Motor neuron (in vitro differentiated cells): ENCODE results near the gene EPHA2. TPM values are rescaled to one million over a fixed set of nuclear protein-coding genes. Genes with fewer than 3 reads are reported as not detected.

ENCODE experiments used
- ATAC-seq, 8 experiments: fragments of 200-7000 bp; cut with Tn5 transposase; replicated peaks in 6 of 8; 2 replicates each; pipeline ENCODE4 v1.8.0; 2021; ENCODE audit warnings: mild to moderate bottlenecking in 8 of 8, moderate library complexity in 8 of 8
- H3K27ac ChIP-seq, 2 donors: fragments of 250-450 bp; sonication (Bioruptor Pico); 2 replicates each; pipeline ENCODE4 v1.9.0; 2021; ENCODE audit warnings: antibody characterized with exemption in 2 of 2, mild to moderate bottlenecking in 2 of 2, moderate library complexity in 1 of 2
- H3K4me1 ChIP-seq, 2 donors: fragments of 250-450 bp; sonication (Bioruptor Pico); replicated peaks in 1 of 2; 2 replicates each; pipeline ENCODE4 v1.6.1; 2021; ENCODE audit warnings: antibody characterized with exemption in 2 of 2, mild to moderate bottlenecking in 2 of 2, moderate library complexity in 1 of 2
- H3K4me3 ChIP-seq, 5 donors: fragments of 250-450 bp; sonication (Bioruptor Pico); 2 replicates each; pipeline ENCODE4 v1.9.0; 2021; ENCODE audit warnings: antibody characterized with exemption in 5 of 5, mild to moderate bottlenecking in 5 of 5, moderate library complexity in 4 of 5
- WGBS, 10 experiments: fragments of 450-650 bp; shearing (Covaris generic); methylation state at CpG; one replicate each; pipeline ENCODE4 v1.0.0; 2022; 5-methylcytosine and 5-hydroxymethylcytosine counted together
- in situ Hi-C, 9 experiments: fragments of 400-800 bp; cut with MboI; loops; one replicate each; pipeline ENCODE4 v1.15.0; 2021; ENCODE audit warnings: low sequenced_read_pairs in 9 of 9, low pct_unique_long_range_greater_than_20kb in 2 of 9; ENCODE audit not compliant: unreplicated experiment in 9 of 9
- total RNA-seq, 8 experiments: library from RNA; unstranded; fragments of 300-600 nt; gene quantifications; 2 replicates each; pipeline versions ENCODE4 v1.2.3 to v1.2.4, GENCODE V29; 2022

The EPHA2 gene
- total RNA-seq, 8 experiments from 2014 or later = 4.2 to 15.1 (median 7.3) TPM

DNA sequence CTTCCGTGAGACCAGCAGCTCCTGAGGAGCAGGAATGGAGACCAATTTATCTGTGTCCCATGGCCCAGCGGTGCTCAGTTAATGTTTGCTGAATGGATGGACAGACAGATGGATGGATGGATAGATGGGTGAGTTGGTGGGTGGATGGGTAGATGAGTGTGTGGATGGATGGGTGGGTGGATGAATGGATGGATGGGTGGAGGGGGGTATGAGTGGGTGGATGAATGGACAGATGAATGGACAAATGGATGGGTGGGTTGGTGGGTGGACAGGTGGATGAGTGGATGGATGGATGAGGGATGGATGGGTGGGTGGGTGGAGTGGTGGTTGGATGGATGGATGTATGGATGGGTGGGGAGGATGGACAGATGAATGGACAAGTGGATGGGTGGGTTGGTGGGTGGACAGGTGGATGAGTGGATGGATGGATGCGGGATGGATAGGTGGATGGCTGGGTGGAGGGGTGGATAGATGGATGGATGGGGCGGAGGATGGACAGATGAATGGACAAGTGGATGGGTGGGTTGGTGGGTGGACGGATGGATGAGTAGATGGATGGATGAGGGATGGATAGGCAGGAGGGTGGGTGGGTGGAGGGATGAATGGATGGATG lies 13.4 kb downstream of the EPHA2 start:
- Histone ChIP-seq H3K4me1 (peaks cover 22 to 51% of the 10 kb centered on the region in 2 donors), H3K4me3 (no peak overlapping the region), H3K27ac (no peak overlapping the region)
- 58 to 80% (median 74%) methylated on average over 1 to 2 of the region's 5 CpGs; no CpG with 5 or more reads in 4 of the 10 experiments for WGBS, 10 experiments
- in situ Hi-C loops = no loop called here
- no peak for ATAC-seq

- no peak overlapping the region for H3K27ac ChIP-seq
- WGBS, 10 experiments = 52 to 100% (median 71%) methylated on average over 1 to 14 of the region's 16 CpGs; no CpG with 5 or more reads in 1 of the 10 experiments
- in situ Hi-C loops = no loop called here
- peaks cover 19 to 46% of the 10 kb centered on the region in 2 donors for H3K4me1 ChIP-seq
- no peak overlapping the region for H3K4me3 ChIP-seq
- ATAC-seq = no peak
Measured at GRCh38 chr1:16141573-16142336, 14.1 kb downstream of the EPHA2 start.

- no peak overlapping the region for H3K27ac ChIP-seq
- 82 to 100% (median 99%) methylated on average over 1 to 5 of the region's 7 CpGs for WGBS, 10 experiments
Measured at GRCh38 chr1:16140068-16140596, 15.7 kb downstream of the EPHA2 start.

GRCh38 chr1:16139473-16139962 lies 16.4 kb downstream of the EPHA2 start:
- H3K27ac ChIP-seq = no peak overlapping the region
- H3K4me3 ChIP-seq = no peak overlapping the region
- peak in 3 of 8 experiments; percentile 4 to 27 (median 24) for ATAC-seq
- in situ Hi-C loops = no loop called here
- WGBS, 10 experiments = 13 to 81% (median 46%) methylated on average over 1 to 3 of the region's 3 CpGs; no CpG with 5 or more reads in 2 of the 10 experiments
- peaks cover 3 to 24% of the 10 kb centered on the region in 2 donors for H3K4me1 ChIP-seq

More at GRCh38 chr1:16140068-16140596, 15.7 kb downstream of the EPHA2 start:
- Histone ChIP-seq H3K4me1 (peaks cover 7 to 30% of the 10 kb centered on the region in 2 donors), H3K4me3 (no peak overlapping the region)
- ATAC-seq = no peak
- in situ Hi-C loops = no loop called here

GRCh38 chr1:16138772-16139221 lies 17.1 kb downstream of the EPHA2 start:
- 65 to 100% (median 95%) methylated on average over 1 to 9 of the region's 9 CpGs; no CpG with 5 or more reads in 2 of the 10 experiments for WGBS, 10 experiments
- no peak overlapping the region for H3K27ac ChIP-seq
- peak in 1 of 8 experiments; percentile 30 for ATAC-seq
- in situ Hi-C loops = no loop called here
- no peak overlapping the region for H3K4me3 ChIP-seq
- H3K4me1 ChIP-seq = peaks cover under 1 to 20% of the 10 kb centered on the region in 2 donors

GRCh38 chr1:16137890-16138467 lies 17.9 kb downstream of the EPHA2 start:
- no peak overlapping the region for H3K4me3 ChIP-seq
- in situ Hi-C loops = no loop called here

DNA sequence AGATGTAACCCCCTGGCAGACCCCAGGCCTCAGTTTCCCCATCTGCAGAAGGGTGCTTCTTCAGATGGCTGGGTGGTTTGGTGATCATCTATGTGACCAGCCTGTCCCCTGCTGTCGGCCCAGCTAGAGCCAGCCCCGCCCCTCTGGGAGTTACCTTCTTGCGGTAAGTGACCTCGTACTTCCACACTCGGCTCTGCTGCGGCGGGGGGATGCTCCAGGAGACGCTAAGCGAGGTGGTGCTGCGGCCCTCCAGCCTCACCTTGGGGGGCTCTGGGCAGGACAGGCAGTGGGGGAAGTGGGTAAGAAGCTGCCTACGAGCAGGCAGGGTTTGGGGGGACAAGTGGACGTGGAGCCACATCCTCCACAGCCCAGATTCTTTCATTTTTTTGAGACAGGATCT lies 20.4 kb downstream of the EPHA2 start:
- H3K4me3 ChIP-seq = no peak overlapping the region
- ATAC-seq = no peak
- 83 to 95% (median 89%) methylated on average over 1 to 8 of the region's 12 CpGs; no CpG with 5 or more reads in 7 of the 10 experiments for WGBS, 10 experiments
- no peak overlapping the region for H3K27ac ChIP-seq
- peaks cover 0 to 12% of the 10 kb centered on the region in 2 donors for H3K4me1 ChIP-seq
- in situ Hi-C loops = no loop called here

More at GRCh38 chr1:16137890-16138467, 17.9 kb downstream of the EPHA2 start:
- WGBS, 10 experiments = 92 to 100% (median 96%) methylated on average over 1 to 17 of the region's 31 CpGs; no CpG with 5 or more reads in 3 of the 10 experiments
- Histone ChIP-seq H3K27ac (no peak overlapping the region), H3K4me1 (peaks cover 0 to 22% of the 10 kb centered on the region in 2 donors)
- peak in 3 of 8 experiments; percentile 10 to 18 (median 16) for ATAC-seq

- no peak for ATAC-seq
- in situ Hi-C loops = no loop called here
- 90 to 100% (median 95%) methylated on average over 2 to 9 of the region's 16 CpGs; no CpG with 5 or more reads in 6 of the 10 experiments for WGBS, 10 experiments
- Histone ChIP-seq H3K27ac (no peak overlapping the region), H3K4me3 (no peak overlapping the region), H3K4me1 (peaks cover 0 to 9% of the 10 kb centered on the region in 2 donors)
Measured at GRCh38 chr1:16134906-16135305, 21.0 kb downstream of the EPHA2 start.

- WGBS, 10 experiments = 56 to 96% (median 90%) methylated on average over 1 to 20 of the region's 33 CpGs; no CpG with 5 or more reads in 4 of the 10 experiments
Measured at GRCh38 chr1:16134066-16134801, 21.6 kb downstream of the EPHA2 start.

DNA sequence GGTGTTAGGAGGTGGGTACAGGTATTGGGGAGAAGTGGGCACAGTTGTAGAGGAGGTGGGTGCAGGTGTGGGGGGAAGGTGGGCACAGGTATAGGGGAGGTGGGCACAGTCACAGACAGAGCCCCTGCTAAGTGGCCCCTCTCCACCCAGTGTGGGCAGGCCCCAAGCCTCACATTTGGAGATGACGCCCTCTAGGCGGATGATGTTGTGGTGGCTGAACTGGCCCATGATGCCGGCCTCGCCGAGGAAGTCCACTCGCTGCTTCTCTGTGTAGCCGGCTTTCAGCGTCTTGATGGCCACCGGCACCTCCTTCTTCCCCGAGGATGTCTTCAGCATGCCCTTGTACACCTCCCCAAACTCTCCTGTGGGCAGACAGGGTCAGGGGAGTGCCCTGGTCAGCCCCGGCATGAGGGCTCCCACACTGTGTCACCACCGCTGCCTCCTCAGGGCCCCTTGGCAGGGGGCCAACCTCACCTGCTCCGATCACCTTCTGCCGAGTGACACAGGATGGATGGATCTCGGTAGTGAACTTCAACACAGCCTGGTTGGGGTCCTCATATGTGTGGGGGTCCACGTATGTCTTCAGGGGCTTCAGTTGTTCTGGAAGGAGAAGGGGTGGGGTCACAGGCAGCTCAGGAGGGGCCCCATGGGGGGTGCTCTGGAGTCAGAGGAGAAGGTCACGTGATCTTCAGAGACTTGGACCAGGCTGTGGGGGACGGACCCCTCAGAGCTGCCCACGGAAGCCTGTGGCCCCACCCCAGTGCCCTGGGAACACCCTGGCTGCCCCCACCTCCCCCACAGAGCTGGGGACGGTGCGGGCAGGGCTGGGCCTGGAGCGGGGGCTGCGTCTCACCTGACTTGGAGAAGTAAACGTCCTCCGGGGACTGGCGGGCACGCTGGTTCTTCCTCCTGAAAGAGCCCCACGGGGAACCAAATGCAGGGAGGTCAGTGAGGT lies 22.6 kb downstream of the EPHA2 start:
- Histone ChIP-seq H3K4me1 (peaks cover 0 to 7% of the 10 kb centered on the region in 2 donors), H3K27ac (peak overlapping the region in 1 of 2 donors; percentile 65), H3K4me3 (no peak overlapping the region)
- ATAC-seq = no peak
- WGBS, 10 experiments = 89 to 95% (median 91%) methylated on average over 2 to 12 of the region's 28 CpGs; no CpG with 5 or more reads in 6 of the 10 experiments
- in situ Hi-C loops = no loop called here

More at GRCh38 chr1:16134066-16134801, 21.6 kb downstream of the EPHA2 start:
- Histone ChIP-seq H3K4me3 (no peak overlapping the region), H3K4me1 (peaks cover 0 to 7% of the 10 kb centered on the region in 2 donors), H3K27ac (peak overlapping the region in 1 of 2 donors; percentile 65)
- ATAC-seq = peak in 2 of 8 experiments; percentile 21 to 23
- in situ Hi-C loops = no loop called here

DNA sequence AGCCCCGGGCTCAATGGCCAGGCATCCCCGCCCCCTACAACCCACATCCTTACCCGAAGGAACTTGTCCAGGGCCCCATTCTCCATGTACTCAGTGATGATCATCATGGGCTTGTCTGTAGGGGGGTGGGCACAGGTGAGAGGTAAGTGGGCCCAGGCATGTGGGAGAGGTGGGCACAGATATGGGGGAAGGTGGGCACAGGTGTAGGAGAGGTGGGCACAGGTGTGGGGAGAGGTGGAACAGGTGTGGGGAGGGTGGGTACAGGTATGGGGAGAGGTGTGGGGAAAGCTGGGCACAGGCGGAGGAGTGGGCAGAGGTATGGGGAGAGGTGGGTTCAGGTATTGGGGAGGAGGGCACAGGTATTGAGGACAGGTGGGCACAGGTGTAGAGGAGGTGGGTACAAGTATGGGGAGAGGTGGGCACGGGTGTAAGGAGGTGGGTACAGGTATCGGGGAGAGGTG lies 23.5 kb downstream of the EPHA2 start:
- peak in 1 of 8 experiments; percentile 18 for ATAC-seq
- 92% methylated on average over 3 of the region's 6 CpGs; no CpG with 5 or more reads in 9 of the 10 experiments for WGBS, 10 experiments
- in situ Hi-C loops = no loop called here
- Histone ChIP-seq H3K4me3 (no peak overlapping the region), H3K4me1 (peaks cover 0 to 7% of the 10 kb centered on the region in 2 donors), H3K27ac (no peak overlapping the region)
